Gastroesophageal sphincter (tissue), 3 donors: Measurements from ENCODE around the gene SGCB.

ENCODE experiments used
- CTCF ChIP-seq, 4 experiments: fragments of 200-600 bp in 2 of 4; fragments of 450-650 bp in 2 of 4; sonication (generic) in 1 of 4; IDR thresholded peaks; one replicate each; pipeline ENCODE4 v1.5.1; 2017 to 2019; ENCODE audit warnings: antibody characterized with exemption in 4 of 4, mild to moderate bottlenecking in 2 of 4, moderate library complexity in 2 of 4
- POLR2A ChIP-seq, 2 donors: fragments of 450-650 bp; IDR thresholded peaks; one replicate each; pipeline ENCODE4 v1.6.1; 2017; ENCODE audit warnings: antibody characterized with exemption in 2 of 2, mild to moderate bottlenecking in 2 of 2, moderate library complexity in 1 of 2
- POLR2AphosphoS5 ChIP-seq: sonication (generic); formaldehyde crosslinking; IDR thresholded peaks from one replicate; pipeline ENCODE4 v1.6.1; 2017; ENCODE audit warnings: antibody characterized with exemption

GRCh38 chr4:52016981-52017380 lies 21.1 kb downstream of the SGCB start:
- TF ChIP-seq CTCF (IDR thresholded peaks at IDR 0.05) (no peak), POLR2AphosphoS5 (no peak), POLR2A (IDR thresholded peaks at IDR 0.05) (no peak)
